NCI-H524 (cell line): ENCODE data around the gene LDHAL6B.
A peak's percentile ranks its signal among the peaks of the same experiment; 100 is the strongest.

Experiments
- DNase-seq, 2 experiments: peaks; one replicate each; lab custom pipeline; 2025; lab: John Stamatoyannopoulos, UW

Gene LDHAL6B

DNA sequence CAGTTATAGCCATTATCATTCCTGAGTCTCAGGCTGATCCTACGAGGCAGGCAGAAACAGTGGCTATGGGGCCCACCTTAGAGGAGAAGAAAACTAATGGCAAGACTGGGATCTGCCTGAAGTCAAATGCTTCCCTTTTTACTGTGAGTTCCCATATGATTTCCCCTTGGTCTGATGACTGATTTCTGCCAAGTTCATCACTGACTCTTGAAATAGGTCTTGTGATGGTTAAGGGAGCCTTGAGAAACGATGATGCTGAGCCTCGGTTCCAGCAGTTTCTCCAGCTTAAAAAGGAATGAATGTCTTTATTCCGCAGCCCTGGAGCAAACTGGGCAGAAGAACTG lies 29.4 kb upstream of the LDHAL6B start:
- no peak for DNase-seq

DNA sequence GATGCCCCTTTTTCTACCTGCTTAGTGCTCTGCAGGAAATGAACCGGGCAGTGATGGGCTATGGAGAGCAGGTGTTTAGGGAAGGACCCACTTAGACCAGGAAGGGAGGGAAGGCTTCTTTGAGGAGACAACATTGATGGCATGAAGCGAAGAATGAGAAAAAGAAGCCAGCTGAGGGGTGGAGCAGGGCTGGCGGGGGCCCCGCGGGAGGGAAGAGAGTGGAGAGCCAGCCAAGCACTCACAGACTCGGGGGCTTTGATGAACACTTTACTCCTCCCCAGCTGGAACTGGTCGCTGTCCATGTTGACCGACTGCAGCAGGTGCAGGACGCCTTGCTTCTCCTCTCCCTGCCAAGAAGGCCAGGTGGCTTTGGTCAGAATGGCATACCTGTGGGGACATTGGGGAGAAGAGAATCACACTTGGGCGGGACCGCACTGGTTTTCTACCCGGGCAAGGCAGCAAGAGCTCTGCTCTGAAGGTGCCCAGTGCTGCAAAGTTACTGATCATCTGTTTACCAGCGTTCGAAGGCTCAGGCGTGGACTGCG lies 28.4 kb upstream of the LDHAL6B start:
- no peak for DNase-seq

DNA sequence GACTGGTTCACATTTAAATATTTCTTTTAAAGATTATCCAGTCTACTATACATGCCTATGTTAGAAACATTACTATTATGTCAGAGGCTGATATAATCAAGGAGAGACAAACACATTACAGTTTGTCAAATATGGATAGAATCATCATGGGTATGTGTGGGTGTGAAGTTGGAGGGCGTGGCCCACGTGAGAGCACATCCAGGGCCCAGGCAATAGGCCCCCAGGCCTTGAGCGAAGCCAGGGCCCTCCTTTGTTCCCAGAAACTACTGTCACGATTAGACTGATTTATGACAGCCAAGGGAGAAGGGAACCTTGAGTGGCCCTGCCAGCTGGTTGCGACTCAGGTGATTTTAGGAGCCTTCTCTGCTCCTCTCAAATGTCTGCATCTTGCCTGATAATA lies 26.9 kb upstream of the LDHAL6B start:
- DNase-seq: peak; percentile 57 to 82

DNA sequence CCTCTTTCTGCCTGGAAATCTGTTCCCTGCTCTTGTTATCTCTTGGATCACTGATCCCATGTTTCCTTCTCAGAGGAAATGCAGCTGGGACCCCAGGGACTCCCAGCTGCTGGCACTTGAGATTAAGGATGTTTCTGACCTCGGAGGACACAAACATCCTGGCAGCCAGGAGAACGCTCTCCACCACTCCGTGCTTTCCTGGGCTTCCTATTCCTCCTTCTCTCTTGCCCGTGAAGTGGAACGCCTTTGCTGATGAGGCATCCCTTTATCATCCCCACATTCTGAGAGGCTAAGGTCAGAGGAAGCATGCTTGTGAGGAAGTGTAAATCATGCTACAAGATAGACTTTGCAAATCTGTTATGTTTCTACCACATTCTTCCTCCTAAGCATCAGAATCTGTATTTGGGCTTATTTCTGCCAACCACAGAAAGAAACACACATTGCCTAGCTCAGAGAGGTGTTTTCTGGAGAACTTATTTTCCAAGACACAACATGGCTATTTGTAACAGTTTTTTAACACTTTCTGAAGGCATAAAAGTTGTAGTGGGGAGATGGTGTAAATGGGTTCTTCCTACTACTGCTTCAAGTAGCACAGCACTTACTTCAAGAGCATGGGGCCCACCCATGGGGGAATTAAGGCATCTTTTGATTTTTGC lies 25.6 kb upstream of the LDHAL6B start:
- peak in 1 of 2 experiments; percentile 99 for DNase-seq

DNA sequence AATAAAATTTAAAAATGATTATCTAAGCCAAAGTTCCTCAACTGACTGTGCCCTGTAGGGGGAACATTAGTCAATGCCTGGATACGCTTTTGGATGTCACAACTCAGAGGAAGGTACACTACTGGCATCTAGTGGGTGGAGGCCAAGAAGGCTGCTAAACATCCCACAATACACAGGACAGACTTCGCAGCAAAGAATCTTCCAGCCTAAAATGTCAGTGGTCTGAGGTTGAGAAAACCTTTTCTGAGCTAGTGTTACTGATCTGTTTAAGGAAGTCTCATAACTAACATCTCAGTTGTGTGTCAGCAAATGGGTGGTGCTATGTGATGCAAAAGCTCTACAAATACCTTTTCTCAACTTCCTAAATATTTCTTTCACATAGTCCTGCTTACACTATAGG lies 20.9 kb upstream of the LDHAL6B start:
- peak in 1 of 2 experiments; percentile 13 for DNase-seq

DNA sequence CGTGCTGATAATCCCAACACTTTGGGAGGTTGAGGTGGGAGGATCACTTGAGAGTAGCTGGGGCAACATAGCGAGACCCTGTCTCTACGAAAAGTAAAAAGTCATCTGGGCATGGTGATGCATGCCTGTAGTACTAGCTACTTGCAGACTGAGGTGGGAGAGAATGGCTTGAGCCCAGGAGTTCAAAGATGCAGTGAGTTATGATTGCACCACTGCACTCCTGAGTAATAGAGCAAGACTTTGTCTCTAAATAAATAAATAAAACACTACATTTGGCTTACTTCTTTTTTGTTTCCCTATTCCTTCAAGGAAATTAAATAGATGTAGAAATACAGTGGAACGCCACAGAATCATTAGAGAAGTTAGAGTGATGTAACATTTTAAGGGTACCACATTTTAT lies 20.1 kb upstream of the LDHAL6B start:
- DNase-seq: no peak

DNA sequence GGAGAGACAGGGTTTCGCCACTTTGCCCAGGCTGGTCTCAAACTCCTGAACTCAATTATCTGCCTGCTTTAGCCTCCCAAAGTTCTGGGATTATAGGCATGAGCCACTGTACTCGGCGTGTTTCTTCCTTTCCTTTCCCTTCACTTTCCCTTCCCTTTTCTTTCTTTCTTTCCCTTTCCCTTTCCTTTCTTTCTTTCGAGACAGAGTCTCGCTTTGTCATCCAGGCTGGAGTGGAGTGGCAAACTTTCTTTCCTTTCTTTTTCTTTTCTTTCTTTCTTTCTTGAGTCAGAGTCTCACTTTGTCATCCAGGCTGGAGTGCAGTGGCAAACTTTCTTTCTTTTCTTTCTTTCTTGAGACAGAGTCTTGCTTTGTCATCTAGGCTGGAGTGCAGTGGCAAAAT lies 17.4 kb upstream of the LDHAL6B start:
- no peak for DNase-seq

DNA sequence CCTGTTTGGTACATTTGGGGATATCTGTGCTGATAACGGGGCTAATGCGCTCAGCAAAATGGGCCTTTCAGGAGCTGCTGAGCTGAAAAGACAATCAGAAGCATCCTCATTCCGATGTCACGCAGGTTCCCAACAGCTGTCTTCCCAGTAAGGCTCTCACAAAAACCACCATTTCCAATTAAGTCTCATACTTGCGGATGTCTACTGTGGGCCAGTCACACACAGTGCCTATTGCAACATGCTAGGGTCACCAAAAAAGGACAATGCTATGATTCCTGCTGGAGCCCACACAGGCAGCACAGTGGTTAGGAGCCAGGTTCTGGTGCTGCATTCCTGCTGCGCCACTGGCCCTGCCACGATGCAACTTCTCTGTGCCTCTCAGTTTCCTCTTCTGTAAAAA lies 16.4 kb upstream of the LDHAL6B start:
- no peak for DNase-seq

DNA sequence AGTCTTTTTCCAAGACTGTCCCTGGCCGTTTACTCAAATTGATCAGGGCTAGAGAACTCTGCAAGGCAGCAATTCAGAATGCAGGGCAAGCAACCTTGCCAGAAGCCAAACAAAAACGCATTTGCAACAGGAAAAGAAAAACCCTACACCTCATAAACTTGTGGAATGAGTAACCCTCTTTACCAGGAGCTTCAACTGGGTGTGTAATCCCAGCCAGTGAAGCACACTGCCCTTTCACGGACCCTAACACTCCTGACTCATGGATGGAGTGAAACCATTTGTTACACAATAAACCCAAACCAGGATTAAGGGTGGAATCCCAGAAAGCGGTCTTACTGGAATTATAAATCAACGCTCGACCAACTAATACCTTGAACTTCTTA lies 14.8 kb upstream of the LDHAL6B start:
- DNase-seq: no peak

DNA sequence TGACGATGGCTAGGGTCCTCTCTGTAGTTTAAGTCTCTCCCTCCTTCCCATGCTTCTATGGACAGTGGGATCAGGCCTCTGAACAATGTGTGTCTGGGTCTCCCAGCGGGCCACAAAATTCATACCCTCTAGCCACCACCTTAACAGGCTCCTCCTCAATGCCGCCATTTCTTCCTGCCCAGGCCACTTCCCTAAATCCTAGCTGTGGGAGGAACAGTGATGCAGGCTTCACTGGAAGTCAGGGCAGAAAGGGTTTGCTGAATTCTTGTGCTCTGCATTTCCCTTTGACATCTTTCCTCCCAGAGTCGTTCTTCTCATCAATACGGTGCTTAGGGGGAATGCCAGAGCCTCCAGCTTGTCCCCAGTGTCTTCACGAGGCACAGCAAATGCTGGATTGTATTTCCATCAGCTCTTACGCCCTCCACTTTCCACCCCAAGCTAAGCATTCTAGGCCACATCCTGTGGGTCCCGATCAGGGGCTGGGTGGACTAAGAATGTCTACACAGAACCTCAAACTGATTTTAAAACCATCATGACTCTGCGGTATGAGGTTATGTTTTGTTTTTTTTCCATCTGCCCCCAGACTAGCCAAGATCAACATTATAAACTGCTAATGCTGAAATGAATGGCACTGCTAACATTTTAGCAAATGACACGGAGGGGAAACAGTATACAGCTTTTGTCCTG lies 11.9 kb upstream of the LDHAL6B start:
- no peak for DNase-seq

DNA sequence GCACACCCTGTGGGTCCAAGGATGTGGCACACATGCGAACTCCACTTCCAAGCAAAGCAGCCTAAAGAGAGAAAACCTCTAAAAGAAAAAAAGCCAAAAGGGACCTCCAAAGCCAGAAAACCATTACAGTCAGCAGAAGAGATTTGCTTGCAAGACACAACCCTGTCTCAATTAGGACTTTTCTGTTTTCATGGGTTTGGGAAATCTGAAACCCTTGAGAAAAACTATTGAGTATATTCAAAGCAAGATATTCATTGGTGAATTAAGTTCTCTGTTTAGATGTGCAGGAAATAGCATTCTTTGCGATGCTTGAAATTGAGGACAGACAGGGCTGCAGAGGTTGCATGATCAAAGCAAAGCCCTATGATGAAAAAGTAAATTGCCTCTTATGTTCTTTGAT lies 10.2 kb upstream of the LDHAL6B start:
- no peak for DNase-seq

DNA sequence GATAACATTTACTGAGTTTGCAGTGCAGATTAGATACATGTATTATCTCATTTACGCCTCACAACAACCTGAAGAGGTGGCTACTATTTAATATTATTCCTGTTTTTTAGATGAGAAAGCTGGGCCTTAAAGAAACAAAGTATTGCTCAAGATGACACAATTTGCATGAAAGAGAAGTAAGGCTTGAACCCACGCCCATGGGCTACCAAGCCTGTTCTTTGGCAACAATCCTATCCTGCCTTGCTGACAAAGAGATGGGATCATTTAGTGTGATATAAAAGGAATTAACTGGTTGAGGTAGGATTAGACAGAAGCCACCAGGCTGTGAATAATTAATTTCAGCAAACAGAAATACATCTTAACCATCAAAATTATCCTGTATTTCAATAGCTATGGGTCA lies 9.2 kb upstream of the LDHAL6B start:
- no peak for DNase-seq

DNA sequence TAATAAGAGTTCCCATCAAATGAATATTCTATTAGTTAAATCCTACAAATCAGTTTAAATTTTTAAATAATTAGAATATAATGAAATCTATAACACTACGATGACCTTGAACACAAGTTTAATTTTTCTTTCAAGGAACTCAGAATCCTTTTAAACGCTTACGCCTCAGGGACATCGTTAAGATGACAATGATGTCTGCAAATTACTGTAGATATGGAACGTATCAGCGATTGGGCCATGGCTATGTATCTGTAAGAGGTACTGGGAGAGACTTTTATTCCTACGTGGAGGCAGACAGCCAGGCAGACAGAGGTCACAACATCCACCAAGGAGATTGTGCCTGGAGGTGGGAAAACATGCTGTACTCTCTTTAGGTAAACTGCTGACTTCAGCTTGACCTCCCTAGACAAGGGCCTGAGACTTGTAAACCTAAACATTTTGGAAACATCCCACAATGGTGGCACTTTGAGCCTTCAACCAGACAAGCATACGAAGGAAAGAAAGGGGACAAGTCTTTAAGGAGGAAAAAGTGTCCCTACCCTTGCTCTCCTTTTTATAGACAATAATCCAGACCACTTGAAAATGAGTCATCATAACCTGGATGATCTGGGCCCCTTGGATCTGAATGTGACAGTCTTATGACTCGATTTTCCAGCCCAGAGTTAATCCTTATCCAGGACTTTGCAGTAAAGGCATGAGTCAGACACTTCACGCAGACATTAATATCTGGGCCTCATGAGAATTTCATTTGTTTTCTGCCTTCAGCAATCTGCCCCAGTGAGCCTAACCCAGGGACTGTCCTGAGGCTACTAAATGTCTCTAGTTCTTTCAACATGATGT lies 6.8 kb upstream of the LDHAL6B start:
- DNase-seq: peak in 1 of 2 experiments; percentile 18

DNA sequence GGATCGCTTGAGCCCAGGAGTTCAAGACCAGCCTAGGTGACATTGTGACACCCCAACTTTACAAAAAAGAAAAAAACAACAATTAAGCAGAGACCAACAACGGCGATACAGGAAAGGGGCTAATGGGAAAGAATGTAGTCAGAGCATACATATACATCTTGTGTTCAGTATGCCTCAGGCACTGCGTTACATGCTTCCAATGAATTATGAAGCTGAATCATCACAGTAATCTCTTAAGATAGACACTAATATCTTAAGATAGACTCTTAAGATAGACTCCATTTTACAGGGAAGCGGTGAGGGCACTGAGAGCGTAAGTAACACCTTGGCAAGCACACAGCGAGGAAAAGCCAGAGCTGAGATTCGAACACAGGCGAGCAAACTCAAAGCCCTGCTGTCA lies 6.1 kb upstream of the LDHAL6B start:
- no peak for DNase-seq

DNA sequence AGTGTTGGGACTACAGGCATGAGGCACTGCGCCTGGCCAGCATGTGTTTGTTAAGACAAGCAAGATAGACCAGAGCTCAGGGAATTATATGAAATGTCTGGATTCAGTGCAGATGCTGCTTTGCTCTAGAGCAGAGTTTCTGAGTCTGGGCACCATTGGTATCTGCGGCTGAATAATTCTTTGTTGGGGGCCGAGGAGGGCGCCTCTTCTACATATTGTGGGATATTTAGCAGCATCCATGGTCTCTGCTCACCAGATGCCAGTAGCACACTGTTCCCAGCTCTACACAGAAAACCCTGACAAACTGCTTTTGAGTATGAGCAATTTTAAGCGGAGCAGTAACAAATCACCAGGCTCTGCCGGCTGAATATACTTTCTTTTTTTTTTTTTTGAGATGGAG lies 3.6 kb upstream of the LDHAL6B start:
- no peak for DNase-seq

DNA sequence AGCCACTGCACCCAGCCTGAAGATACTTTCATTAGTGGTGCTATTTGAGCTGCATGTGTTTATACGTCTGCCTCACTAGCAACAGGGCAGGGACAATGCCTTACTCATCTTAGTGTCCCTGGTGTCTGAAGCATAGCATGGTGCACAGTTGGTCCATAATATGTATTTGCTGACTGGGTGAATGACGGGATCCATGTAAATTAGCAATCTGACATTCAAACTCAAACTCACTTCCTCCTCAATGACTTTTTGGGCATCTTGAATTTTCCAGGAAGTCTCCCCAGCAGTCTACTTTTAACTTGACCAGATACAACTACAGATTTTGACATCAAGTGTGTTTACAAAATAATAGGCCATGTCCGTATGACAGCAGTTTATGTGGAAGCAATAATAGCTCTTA lies 3.0 kb upstream of the LDHAL6B start:
- no peak for DNase-seq

DNA sequence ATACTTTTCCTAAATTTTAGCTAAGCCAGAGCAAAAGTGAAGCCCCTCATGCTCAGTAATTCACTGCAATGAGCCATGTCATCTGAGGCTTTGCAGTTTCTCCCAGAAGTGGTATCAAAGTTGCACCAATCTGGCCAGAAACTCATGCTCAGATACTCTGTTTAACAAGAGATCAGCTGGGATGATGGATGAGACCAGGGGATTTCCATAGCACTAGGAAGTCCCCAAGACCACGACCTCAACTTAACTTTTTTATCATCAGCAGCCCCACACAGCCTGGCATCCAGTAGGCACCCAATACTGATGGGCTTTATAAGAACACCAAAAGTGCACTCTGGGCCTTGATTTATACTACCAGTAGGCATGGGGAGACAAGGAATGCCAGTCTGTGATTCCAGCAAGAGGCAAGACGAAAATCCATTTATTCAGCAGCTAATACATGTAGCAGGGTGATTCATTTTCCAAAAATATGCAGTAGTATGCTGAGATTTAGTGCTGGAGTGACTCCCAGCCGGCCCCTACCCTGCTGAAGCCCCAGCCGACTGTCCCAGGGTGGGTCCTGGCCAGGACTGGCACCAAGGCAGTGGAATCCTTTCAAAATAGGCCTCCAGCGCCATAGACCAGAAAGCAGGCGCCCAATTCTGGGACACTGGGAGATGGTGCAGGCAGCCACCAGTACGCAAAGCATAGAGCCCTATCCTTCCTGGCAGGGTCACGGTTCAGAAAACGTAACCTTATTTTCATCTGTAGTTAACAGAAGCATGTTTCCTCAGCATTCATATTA lies 612 bp upstream of the LDHAL6B start:
- DNase-seq: no peak

DNA sequence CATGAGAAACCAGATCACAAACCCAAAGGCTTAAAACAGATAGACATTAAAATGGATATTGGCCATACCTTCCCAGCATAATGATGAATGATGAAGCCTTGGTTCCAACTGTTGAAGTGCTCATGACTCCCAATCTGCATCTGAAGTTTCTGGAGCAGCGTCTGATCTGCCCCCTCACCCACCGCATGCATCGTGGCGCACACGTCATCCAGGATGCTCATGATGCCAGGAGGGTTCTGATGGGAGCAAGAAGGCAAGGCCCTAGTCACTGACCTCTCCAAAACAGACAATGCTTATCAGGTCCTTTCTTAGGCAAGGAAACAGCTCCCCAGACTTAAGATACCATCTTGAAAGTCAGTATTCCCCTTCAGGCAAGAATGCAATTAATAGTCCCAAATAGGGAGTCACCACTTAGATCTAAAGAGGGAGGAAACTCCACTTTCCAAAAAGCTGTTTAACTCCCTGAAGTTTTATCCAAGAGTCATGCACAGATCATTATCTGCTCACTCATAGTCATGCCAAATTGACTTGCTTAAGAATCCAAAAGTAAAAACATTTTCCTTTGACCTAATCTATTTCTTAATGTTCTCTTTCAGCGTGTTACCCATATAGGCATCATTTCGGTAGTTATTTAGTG lies 2.1 kb downstream of the LDHAL6B start:
- DNase-seq: no peak

DNA sequence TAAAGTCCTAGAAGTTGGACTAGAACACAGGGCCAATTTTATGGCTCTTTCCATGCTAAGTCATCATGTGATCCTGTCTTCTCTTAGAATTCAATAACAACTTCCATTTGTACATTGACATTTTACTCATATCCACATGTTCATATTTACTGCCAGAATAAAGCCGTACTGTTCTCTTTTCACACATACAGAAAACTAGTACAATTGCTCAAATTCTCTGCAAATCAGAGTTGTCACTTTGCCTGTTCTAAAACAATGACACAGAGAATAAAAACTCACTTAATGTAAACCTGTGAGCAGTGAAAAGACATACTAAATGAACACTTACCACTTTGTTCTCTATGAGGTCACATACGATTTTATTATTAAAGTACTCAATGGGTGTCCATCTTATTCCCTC lies 3.5 kb downstream of the LDHAL6B start:
- DNase-seq: no peak

DNA sequence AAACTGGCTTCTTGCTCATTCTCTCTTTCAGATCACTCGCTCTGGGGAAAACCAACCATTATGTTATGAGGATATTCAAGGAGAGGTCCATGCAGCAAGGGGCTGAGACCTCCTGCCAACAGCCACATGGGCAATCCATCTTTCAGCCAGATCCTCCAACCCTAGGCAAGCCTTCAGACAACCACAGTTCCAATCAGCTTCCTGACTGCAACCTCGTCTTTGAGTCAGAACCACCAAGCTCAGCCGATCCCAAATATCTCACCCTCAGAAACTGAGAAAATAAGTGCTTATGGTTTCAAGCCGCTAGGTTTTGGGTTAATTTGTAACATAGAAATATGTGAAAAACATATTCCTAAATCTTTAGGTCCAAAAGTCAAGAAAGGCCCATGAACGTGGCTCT lies 10.3 kb downstream of the LDHAL6B start:
- no peak for DNase-seq

DNA sequence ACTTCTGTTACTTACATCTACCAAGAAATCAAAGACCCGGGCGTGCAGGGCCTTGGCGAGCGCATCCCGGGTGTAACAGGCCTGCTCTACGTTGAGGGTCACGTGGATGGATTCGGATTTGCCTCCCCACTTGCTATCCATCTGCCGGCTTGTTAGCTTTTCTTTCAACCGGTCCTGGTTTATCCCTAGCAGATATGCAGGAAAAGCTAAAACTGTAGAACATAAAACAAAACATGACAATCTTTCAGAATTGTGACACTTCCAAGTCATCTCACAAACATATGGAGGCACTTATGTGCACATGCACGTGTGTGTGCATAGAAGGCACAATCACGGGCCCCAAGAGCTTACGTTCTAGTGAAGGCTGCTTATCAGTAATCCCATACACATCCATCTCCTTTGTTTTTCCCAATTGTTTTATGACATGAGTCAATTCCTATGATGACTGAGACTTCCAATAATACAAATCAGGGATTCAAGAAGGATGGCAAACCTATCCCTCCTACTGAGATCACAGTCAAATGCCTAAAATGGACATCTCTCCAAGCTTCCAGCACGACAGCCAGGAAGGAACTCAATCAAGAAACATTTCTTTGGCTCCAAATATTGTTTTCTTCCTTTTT lies 11.3 kb downstream of the LDHAL6B start:
- DNase-seq: no peak
